HepG2 (cell line): ENCODE measurements around the gene FAM193A. TPM values are rescaled to one million over a fixed set of nuclear protein-coding genes. Genes with fewer than 3 reads are reported as not detected.

Experiments
- FOXJ3 ChIP-seq: sonication (generic); formaldehyde crosslinking; IDR thresholded peaks from 2 replicates; pipeline ENCODE4 v1.4.0; 2020; ENCODE audit warnings: missing genetic modification reagents, mild to moderate bottlenecking, borderline replicate concordance
- GATA4 ChIP-seq: sonication (generic); IDR thresholded peaks from 2 replicates; pipeline ENCODE4 v1.6.1; 2016; ENCODE audit warnings: antibody characterized with exemption, low read depth, borderline replicate concordance
- IRX3 ChIP-seq: sonication (generic); formaldehyde crosslinking; IDR thresholded peaks from 2 replicates; pipeline ENCODE4 v1.8.1; 2023; ENCODE audit warnings: mild to moderate bottlenecking, low read depth, missing genetic modification reagents, borderline replicate concordance
- RORA ChIP-seq: sonication (generic); formaldehyde crosslinking; IDR thresholded peaks from 2 replicates; pipeline ENCODE4 v1.5.0; 2020; ENCODE audit warnings: mild to moderate bottlenecking, missing genetic modification reagents, moderate library complexity
- SMYD3 ChIP-seq: sonication (generic); formaldehyde crosslinking; IDR thresholded peaks from 2 replicates; pipeline ENCODE4 v1.8.1; 2023; ENCODE audit warnings: mild to moderate bottlenecking, missing genetic modification reagents
- SPEN ChIP-seq: sonication (generic); formaldehyde crosslinking; IDR thresholded peaks from 2 replicates; pipeline ENCODE4 v1.5.1; 2020; ENCODE audit warnings: low read depth, mild to moderate bottlenecking, missing genetic modification reagents
- ZMYM4 ChIP-seq: sonication (generic); formaldehyde crosslinking; IDR thresholded peaks from 2 replicates; pipeline ENCODE4 v1.8.1; 2023; ENCODE audit warnings: mild to moderate bottlenecking, missing genetic modification reagents
- ZNF766 ChIP-seq: sonication (generic); formaldehyde crosslinking; IDR thresholded peaks from 2 replicates; pipeline ENCODE4 v1.5.0; 2020; ENCODE audit warnings: missing genetic modification reagents, borderline replicate concordance
- polyA plus RNA-seq, 8 experiments: library from polyadenylated mRNA; depleted of rRNA in 3 of 8; stranded (reverse) in 7 of 8; unstranded in 1 of 8; fragments of >200 nt; fragmentation: Illumina TruSeq in 4 of 8; extraction: Trizol in 4 of 8; gene quantifications; 2 replicates each; pipeline versions ENCODE4 v1.2.1 to v1.2.3, GENCODE V29; 2011 to 2016; ENCODE audit warnings: low read depth in 4 of 8, missing spikeins in 1 of 8, mixed read lengths in 1 of 8; ENCODE audit not compliant: insufficient read depth in 1 of 8
- total RNA-seq, 5 experiments: library from RNA; depleted of rRNA; stranded (reverse); fragments of >200 nt; fragmentation: Illumina TruSeq; extraction: Trizol; gene quantifications; 2 replicates each; pipeline ENCODE4 v1.2.3, GENCODE V29; 2016; ENCODE audit warnings: low read depth in 1 of 5
- TF ChIP-seq, protein P1 (sequence below): sonication (generic); formaldehyde crosslinking; IDR thresholded peaks from 2 replicates; pipeline ENCODE4 v1.5.1; 2020; ENCODE audit warnings: mild to moderate bottlenecking, missing genetic modification reagents, borderline replicate concordance
- TF ChIP-seq, protein P2 (sequence below): sonication (generic); formaldehyde crosslinking; IDR thresholded peaks from 2 replicates; pipeline ENCODE4 v1.4.0; 2020; ENCODE audit warnings: low read depth, mild to moderate bottlenecking, missing genetic modification reagents
- TF ChIP-seq, protein P3 (sequence below): sonication (generic); formaldehyde crosslinking; IDR thresholded peaks from 2 replicates; pipeline ENCODE4 v1.8.0; 2022; ENCODE audit warnings: missing genetic modification reagents, mild to moderate bottlenecking, borderline replicate concordance
- TF ChIP-seq, protein P4 (sequence below): sonication (generic); formaldehyde crosslinking; IDR thresholded peaks from 2 replicates; pipeline ENCODE4 v1.4.0; 2020; ENCODE audit warnings: mild to moderate bottlenecking, missing genetic modification reagents
- TF ChIP-seq, protein P5 (sequence below): sonication (generic); formaldehyde crosslinking; IDR thresholded peaks from 2 replicates; pipeline ENCODE4 v1.4.0; 2020; ENCODE audit warnings: mild to moderate bottlenecking, missing genetic modification reagents

FAM193A gene
- total and polyA plus RNA-seq, 2 of the 13 experiments (the other 11 are each of a cell fraction or from before 2014, with no cell fraction given): 5.7 to 8.7 TPM

DNA sequence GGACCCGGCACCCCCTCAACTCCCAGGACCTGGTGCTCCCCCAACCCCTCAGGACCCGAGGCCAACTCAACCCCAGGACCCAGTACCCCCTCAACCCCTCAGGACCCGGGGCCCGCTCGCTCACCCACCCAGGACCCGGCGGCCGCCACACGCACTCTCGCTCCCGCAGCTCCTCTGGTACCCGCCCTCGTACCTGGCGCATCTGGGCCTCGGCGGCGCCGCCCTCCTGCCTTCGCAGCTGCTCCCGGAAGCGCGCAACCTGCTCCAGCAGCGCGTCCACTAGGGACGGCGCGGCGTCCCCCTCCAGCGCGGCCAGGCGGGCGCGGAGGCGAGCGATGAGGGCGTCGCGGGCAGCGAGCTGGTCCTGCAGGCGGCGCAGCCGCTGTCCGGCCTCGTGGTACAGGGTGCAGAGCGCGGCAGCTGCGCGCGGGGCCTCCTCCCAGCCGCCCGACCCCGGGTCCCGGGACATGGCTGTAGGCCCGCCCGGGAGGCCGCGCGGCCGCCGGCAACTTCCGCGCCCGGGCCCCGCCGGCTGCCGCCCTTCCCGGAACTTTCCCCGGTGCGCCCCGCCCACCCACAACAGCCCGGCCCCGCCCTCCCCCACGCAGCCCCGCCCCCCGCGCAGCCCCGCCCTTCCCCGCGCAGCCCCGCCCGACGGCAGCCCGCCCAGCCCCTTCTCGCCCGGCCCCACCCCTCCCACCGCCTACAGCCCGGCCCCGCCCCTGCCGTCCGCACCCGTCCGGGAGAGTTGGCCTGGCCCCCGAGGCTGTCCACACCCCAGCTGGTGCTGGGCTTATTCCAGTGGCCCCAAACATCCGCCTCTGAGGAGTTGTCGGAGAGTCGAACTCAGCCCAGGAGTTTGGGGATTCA is 219.6 kb downstream of the FAM193A start, which contains the start of gene TNIP2 (continued):
- TF ChIP-seq, protein P1, sequence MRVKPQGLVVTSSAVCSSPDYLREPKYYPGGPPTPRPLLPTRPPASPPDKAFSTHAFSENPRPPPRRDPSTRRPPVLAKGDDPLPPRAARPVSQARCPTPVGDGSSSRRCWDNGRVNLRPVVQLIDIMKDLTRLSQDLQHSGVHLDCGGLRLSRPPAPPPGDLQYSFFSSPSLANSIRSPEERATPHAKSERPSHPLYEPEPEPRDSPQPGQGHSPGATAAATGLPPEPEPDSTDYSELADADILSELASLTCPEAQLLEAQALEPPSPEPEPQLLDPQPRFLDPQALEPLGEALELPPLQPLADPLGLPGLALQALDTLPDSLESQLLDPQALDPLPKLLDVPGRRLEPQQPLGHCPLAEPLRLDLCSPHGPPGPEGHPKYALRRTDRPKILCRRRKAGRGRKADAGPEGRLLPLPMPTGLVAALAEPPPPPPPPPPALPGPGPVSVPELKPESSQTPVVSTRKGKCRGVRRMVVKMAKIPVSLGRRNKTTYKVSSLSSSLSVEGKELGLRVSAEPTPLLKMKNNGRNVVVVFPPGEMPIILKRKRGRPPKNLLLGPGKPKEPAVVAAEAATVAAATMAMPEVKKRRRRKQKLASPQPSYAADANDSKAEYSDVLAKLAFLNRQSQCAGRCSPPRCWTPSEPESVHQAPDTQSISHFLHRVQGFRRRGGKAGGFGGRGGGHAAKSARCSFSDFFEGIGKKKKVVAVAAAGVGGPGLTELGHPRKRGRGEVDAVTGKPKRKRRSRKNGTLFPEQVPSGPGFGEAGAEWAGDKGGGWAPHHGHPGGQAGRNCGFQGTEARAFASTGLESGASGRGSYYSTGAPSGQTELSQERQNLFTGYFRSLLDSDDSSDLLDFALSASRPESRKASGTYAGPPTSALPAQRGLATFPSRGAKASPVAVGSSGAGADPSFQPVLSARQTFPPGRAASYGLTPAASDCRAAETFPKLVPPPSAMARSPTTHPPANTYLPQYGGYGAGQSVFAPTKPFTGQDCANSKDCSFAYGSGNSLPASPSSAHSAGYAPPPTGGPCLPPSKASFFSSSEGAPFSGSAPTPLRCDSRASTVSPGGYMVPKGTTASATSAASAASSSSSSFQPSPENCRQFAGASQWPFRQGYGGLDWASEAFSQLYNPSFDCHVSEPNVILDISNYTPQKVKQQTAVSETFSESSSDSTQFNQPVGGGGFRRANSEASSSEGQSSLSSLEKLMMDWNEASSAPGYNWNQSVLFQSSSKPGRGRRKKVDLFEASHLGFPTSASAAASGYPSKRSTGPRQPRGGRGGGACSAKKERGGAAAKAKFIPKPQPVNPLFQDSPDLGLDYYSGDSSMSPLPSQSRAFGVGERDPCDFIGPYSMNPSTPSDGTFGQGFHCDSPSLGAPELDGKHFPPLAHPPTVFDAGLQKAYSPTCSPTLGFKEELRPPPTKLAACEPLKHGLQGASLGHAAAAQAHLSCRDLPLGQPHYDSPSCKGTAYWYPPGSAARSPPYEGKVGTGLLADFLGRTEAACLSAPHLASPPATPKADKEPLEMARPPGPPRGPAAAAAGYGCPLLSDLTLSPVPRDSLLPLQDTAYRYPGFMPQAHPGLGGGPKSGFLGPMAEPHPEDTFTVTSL (CRISPR knock-in tag): no peak
- TF ChIP-seq ZNF766 (no peak), RORA (CRISPR knock-in tag) (no peak), IRX3 (CRISPR knock-in tag) (peak; percentile 87), FOXJ3 (CRISPR knock-in tag) (no peak), GATA4 (0 out of 2 replicates have a peak, but pooled peaks have one; percentile 16), ZMYM4 (CRISPR knock-in tag) (peak; percentile 52; the same call in 1 of the 2 replicates), SMYD3 (CRISPR knock-in tag) (no peak), SPEN (peak; percentile 61)
- TF ChIP-seq, protein P2, sequence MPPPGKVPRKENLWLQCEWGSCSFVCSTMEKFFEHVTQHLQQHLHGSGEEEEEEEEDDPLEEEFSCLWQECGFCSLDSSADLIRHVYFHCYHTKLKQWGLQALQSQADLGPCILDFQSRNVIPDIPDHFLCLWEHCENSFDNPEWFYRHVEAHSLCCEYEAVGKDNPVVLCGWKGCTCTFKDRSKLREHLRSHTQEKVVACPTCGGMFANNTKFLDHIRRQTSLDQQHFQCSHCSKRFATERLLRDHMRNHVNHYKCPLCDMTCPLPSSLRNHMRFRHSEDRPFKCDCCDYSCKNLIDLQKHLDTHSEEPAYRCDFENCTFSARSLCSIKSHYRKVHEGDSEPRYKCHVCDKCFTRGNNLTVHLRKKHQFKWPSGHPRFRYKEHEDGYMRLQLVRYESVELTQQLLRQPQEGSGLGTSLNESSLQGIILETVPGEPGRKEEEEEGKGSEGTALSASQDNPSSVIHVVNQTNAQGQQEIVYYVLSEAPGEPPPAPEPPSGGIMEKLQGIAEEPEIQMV (CRISPR knock-in tag): peak; percentile 33; the same call in 1 of the 2 replicates
- TF ChIP-seq, protein P3, sequence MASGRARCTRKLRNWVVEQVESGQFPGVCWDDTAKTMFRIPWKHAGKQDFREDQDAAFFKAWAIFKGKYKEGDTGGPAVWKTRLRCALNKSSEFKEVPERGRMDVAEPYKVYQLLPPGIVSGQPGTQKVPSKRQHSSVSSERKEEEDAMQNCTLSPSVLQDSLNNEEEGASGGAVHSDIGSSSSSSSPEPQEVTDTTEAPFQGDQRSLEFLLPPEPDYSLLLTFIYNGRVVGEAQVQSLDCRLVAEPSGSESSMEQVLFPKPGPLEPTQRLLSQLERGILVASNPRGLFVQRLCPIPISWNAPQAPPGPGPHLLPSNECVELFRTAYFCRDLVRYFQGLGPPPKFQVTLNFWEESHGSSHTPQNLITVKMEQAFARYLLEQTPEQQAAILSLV (CRISPR knock-in tag): no peak; the same call in 1 of the 2 replicates
- TF ChIP-seq, protein P4, sequence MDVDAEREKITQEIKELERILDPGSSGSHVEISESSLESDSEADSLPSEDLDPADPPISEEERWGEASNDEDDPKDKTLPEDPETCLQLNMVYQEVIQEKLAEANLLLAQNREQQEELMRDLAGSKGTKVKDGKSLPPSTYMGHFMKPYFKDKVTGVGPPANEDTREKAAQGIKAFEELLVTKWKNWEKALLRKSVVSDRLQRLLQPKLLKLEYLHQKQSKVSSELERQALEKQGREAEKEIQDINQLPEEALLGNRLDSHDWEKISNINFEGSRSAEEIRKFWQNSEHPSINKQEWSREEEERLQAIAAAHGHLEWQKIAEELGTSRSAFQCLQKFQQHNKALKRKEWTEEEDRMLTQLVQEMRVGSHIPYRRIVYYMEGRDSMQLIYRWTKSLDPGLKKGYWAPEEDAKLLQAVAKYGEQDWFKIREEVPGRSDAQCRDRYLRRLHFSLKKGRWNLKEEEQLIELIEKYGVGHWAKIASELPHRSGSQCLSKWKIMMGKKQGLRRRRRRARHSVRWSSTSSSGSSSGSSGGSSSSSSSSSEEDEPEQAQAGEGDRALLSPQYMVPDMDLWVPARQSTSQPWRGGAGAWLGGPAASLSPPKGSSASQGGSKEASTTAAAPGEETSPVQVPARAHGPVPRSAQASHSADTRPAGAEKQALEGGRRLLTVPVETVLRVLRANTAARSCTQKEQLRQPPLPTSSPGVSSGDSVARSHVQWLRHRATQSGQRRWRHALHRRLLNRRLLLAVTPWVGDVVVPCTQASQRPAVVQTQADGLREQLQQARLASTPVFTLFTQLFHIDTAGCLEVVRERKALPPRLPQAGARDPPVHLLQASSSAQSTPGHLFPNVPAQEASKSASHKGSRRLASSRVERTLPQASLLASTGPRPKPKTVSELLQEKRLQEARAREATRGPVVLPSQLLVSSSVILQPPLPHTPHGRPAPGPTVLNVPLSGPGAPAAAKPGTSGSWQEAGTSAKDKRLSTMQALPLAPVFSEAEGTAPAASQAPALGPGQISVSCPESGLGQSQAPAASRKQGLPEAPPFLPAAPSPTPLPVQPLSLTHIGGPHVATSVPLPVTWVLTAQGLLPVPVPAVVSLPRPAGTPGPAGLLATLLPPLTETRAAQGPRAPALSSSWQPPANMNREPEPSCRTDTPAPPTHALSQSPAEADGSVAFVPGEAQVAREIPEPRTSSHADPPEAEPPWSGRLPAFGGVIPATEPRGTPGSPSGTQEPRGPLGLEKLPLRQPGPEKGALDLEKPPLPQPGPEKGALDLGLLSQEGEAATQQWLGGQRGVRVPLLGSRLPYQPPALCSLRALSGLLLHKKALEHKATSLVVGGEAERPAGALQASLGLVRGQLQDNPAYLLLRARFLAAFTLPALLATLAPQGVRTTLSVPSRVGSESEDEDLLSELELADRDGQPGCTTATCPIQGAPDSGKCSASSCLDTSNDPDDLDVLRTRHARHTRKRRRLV (CRISPR knock-in tag): no peak
- TF ChIP-seq, protein P5, sequence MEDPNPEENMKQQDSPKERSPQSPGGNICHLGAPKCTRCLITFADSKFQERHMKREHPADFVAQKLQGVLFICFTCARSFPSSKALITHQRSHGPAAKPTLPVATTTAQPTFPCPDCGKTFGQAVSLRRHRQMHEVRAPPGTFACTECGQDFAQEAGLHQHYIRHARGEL (CRISPR knock-in tag): no peak
